ENCODE measurements around the gene CLASP2.

DNA sequence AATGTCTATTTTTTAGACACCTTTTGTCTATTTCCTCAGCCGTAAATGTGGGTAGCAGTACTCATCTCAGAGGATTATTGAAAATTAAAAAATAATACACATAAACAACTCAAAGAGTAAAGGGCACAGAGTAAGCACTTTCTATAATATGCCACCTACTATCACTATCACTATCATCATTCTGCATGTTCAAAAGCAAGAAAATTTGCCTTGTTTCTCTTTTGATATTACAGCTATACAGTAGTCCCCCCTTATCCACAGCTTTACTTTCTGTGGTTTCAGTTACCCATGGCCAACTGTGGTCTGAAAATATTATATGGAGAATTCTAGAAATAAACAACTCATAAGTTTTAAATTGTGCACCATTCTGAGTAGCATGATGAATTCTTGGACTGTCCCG lies 27.7 kb downstream of the CLASP2 start:
- TF ChIP-seq, protein P1, sequence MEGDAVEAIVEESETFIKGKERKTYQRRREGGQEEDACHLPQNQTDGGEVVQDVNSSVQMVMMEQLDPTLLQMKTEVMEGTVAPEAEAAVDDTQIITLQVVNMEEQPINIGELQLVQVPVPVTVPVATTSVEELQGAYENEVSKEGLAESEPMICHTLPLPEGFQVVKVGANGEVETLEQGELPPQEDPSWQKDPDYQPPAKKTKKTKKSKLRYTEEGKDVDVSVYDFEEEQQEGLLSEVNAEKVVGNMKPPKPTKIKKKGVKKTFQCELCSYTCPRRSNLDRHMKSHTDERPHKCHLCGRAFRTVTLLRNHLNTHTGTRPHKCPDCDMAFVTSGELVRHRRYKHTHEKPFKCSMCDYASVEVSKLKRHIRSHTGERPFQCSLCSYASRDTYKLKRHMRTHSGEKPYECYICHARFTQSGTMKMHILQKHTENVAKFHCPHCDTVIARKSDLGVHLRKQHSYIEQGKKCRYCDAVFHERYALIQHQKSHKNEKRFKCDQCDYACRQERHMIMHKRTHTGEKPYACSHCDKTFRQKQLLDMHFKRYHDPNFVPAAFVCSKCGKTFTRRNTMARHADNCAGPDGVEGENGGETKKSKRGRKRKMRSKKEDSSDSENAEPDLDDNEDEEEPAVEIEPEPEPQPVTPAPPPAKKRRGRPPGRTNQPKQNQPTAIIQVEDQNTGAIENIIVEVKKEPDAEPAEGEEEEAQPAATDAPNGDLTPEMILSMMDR (IDR thresholded peaks at IDR 0.05; ENCODE audit: borderline replicate concordance, extremely low read depth, low read length, poor library complexity, severe bottlenecking) = no peak
- TF ChIP-seq EZH2 (IDR thresholded peaks at IDR 0.05; ENCODE audit: borderline replicate concordance, low read depth, low read length, severe bottlenecking) = no peak

All from DND-41 (cell line).